RWPE2 (cell line): ENCODE measurements around the gene MLPH.
A peak's percentile ranks its signal among the peaks of the same experiment; 100 is the strongest.

Source experiments
- ATAC-seq: fragments of 200-7000 bp; cut with Tn5 transposase; 3 replicates; pipeline ENCODE4 v1.9.1; 2021; ENCODE audit warnings: low read depth
- DNase-seq: peaks from one replicate; pipeline ENCODE4 v3.0.0-alpha.2; 2020; ENCODE audit warnings: low spot score
- H3K27ac ChIP-seq: fragments of 450-650 bp; 2 replicates; pipeline ENCODE4 v1.5.1; 2017; ENCODE audit warnings: mild to moderate bottlenecking; ENCODE audit not compliant: poor library complexity, severe bottlenecking
- H3K27me3 ChIP-seq: fragments of 250-450 bp; sonication (Bioruptor Pico); 2 replicates; pipeline ENCODE4 v1.5.1; 2021; ENCODE audit warnings: mild to moderate bottlenecking, moderate library complexity; ENCODE audit not compliant: insufficient read depth, poor library complexity, severe bottlenecking
- H3K36me3 ChIP-seq: fragments of 250-450 bp; sonication (Bioruptor Pico); 2 replicates; pipeline ENCODE4 v1.5.1; 2020; ENCODE audit warnings: low read depth, mild to moderate bottlenecking, moderate library complexity
- H3K4me1 ChIP-seq: fragments of 250-450 bp; sonication (Bioruptor Pico); 2 replicates; pipeline ENCODE4 v1.5.1; 2021; ENCODE audit warnings: mild to moderate bottlenecking, moderate library complexity; ENCODE audit not compliant: insufficient read depth, poor library complexity, severe bottlenecking
- H3K4me3 ChIP-seq: fragments of 250-450 bp; sonication (Bioruptor Pico); 2 replicates; pipeline ENCODE4 v1.5.1; 2021; ENCODE audit warnings: mild to moderate bottlenecking, moderate library complexity; ENCODE audit not compliant: severe bottlenecking
- H3K9me3 ChIP-seq: fragments of 250-450 bp; sonication (Bioruptor Pico); 2 replicates; pipeline ENCODE4 v1.5.1; 2021; ENCODE audit warnings: mild to moderate bottlenecking, moderate library complexity; ENCODE audit not compliant: severe bottlenecking
- TF ChIP-seq, protein P1 (sequence below): fragments of 450-650 bp; IDR thresholded peaks from one replicate; pipeline ENCODE4 v1.5.1; 2017; ENCODE audit warnings: mild to moderate bottlenecking, moderate library complexity; ENCODE audit not compliant: poor library complexity, severe bottlenecking

The MLPH gene

DNA sequence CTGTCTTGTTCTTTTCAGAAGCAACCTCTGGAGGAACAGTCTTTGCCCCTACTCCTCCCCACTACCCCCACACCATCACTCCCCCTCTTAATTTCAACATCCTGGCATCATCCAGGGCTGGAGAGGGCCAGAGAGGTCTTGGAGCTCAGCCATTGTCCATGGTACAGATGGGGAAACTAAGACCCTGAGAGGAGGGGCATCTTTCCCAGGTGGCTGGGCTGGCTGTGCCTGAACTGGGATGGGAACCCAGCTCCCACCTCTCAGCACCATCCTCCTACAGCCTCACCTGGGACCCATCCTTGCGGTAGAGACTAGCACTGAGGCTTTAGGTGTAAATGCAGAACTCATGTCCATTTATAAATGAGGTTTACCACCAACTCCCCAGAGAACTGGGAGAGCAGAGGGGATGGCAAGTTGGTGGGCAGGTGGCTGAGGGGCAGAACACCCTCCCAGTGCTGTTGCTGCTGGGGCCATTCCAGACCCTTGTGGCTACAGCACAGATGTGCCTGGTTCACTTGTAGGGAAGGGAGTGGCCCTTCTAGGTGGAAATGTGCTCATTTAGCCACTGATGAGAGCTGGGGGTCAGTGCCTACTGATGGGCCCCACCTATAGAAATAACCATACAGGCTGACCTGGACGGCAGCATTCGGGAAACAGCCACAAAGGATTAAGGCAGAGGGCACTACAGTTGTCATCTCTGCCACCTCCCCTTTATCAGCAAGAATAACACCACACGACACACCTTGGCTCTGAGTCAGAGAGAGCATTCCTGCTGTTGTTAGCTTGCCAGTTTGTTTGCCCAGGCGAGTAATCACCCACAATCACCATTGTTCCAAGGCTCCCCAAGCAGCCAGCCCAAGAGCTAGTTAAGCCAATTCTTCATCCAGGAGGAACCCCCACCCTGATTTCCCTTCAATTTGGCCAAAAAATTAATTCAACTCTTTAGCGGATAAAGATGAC, 2.1 kb downstream of the MLPH start:
- Histone ChIP-seq H3K36me3 (peaks cover 15% of the 10 kb centered on the region), H3K4me3 (no peak overlapping the region), H3K4me1 (peaks cover 27% of the 10 kb centered on the region), H3K27me3 (no peaks in the 10 kb centered on the region), H3K9me3 (peaks cover 12% of the 10 kb centered on the region), H3K27ac (peak overlapping the region; percentile 74)
- ATAC-seq (peak; percentile 81), DNase-seq (no peak)
- TF ChIP-seq, protein P1, sequence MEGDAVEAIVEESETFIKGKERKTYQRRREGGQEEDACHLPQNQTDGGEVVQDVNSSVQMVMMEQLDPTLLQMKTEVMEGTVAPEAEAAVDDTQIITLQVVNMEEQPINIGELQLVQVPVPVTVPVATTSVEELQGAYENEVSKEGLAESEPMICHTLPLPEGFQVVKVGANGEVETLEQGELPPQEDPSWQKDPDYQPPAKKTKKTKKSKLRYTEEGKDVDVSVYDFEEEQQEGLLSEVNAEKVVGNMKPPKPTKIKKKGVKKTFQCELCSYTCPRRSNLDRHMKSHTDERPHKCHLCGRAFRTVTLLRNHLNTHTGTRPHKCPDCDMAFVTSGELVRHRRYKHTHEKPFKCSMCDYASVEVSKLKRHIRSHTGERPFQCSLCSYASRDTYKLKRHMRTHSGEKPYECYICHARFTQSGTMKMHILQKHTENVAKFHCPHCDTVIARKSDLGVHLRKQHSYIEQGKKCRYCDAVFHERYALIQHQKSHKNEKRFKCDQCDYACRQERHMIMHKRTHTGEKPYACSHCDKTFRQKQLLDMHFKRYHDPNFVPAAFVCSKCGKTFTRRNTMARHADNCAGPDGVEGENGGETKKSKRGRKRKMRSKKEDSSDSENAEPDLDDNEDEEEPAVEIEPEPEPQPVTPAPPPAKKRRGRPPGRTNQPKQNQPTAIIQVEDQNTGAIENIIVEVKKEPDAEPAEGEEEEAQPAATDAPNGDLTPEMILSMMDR: no peak

DNA sequence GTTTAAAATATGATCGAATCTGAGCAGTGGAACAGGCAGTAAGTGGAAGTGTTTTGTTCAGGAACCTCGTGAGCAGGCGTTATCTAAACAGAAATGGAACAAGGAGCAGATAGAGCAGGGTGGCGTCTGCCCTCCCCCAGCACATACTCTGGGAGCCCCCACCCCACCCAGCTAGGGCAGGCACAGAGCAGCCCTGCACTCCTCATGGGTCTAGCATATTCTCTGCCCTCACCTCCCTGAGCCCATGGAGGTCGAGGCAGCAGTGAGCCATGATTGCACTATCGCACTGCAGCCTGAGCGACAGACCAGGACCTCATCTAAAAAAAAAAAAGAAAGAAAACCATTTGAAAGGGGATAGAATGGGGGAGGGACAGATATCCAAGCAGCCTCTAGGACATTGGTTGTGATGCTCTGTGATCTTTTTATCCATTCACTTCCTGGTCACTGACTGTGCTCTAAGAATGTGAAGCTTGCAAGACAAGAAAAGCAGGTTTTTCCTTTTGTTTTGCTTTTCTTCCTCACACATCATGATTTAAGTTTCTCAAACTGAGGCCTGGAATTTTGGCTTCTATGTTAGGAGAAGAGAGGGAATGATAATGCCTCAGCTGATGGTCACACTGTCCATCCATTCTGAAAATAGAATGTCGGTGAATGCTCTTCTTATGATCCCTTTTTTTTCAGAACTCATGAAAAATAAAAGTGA, 3.1 kb downstream of the MLPH start:
- no peak overlapping the region for H3K4me3 ChIP-seq
- no peaks in the 10 kb centered on the region for H3K27me3 ChIP-seq
- no peak for ATAC-seq
- H3K27ac ChIP-seq: peak overlapping the region; percentile 74
- peaks cover 15% of the 10 kb centered on the region for H3K36me3 ChIP-seq
- DNase-seq: no peak
- TF ChIP-seq, protein P1: no peak
- H3K9me3 ChIP-seq: peaks cover 12% of the 10 kb centered on the region
- H3K4me1 ChIP-seq: peaks cover 27% of the 10 kb centered on the region

- TF ChIP-seq, protein P1: no peak
- peak overlapping the region; percentile 74 for H3K27ac ChIP-seq
- no peak for DNase-seq
- peaks cover 27% of the 10 kb centered on the region for H3K4me1 ChIP-seq
- H3K36me3 ChIP-seq: peaks cover 15% of the 10 kb centered on the region
- no peaks in the 10 kb centered on the region for H3K27me3 ChIP-seq
- H3K4me3 ChIP-seq: no peak overlapping the region
- H3K9me3 ChIP-seq: peaks cover 12% of the 10 kb centered on the region
- ATAC-seq: no peak
Observed at GRCh38 chr2:237490795-237491194, 3.7 kb downstream of the MLPH start.

GRCh38 chr2:237491515-237492118, 4.6 kb downstream of the MLPH start:
- TF ChIP-seq, protein P1: no peak
- ATAC-seq: no peak
- no peaks in the 10 kb centered on the region for H3K27me3 ChIP-seq
- peaks cover 12% of the 10 kb centered on the region for H3K9me3 ChIP-seq
- H3K36me3 ChIP-seq: peaks cover 15% of the 10 kb centered on the region
- no peak overlapping the region for H3K27ac ChIP-seq
- DNase-seq: no peak
- no peak overlapping the region for H3K4me3 ChIP-seq
- peaks cover 27% of the 10 kb centered on the region for H3K4me1 ChIP-seq
